Upper lobe of right lung (tissue), 1 donor: Measurements from ENCODE around the gene PPP2R5E. TPM values are rescaled to one million over a fixed set of nuclear protein-coding genes. Genes with fewer than 3 reads are reported as not detected.

Experiments
- ATAC-seq: fragments of 200-7000 bp; cut with Tn5 transposase; one replicate; pipeline ENCODE4 v1.9.1; 2020; ENCODE audit warnings: mild to moderate bottlenecking, moderate library complexity
- DNase-seq: peaks from one replicate; pipeline ENCODE4 v3.0.0-alpha.2; 2020
- H3K27ac ChIP-seq: fragments of 200-600 bp; one replicate; pipeline ENCODE4 v1.8.0; 2022
- H3K27me3 ChIP-seq: fragments of 200-600 bp; one replicate; pipeline ENCODE4 v1.8.0; 2022; ENCODE audit warnings: mild to moderate bottlenecking
- H3K36me3 ChIP-seq: fragments of 200-600 bp; one replicate; pipeline ENCODE4 v1.8.0; 2022
- H3K4me1 ChIP-seq: fragments of 200-600 bp; one replicate; pipeline ENCODE4 v1.8.0; 2022
- H3K4me3 ChIP-seq: fragments of 200-600 bp; one replicate; pipeline ENCODE4 v1.8.0; 2022; ENCODE audit warnings: mild to moderate bottlenecking
- H3K9me3 ChIP-seq: fragments of 200-600 bp; one replicate; pipeline ENCODE4 v1.8.0; 2022
- CTCF ChIP-seq: fragments of 200-600 bp; IDR thresholded peaks from one replicate; pipeline ENCODE4 v1.8.0; 2022; ENCODE audit warnings: antibody characterized with exemption
- intact Hi-C: fragments of 100-400 bp; cut with DNase I; formaldehyde crosslinking; loops from one replicate; pipeline ENCODE4 v1.11.0; 2022
- total RNA-seq: library from RNA; stranded (reverse); fragmentation: NEBNext Ultra II Directional; extraction: Animal tissue kit (Norgen Biotek cat#: 25700); gene quantifications from one replicate; pipeline ENCODE4 v1.2.1, GENCODE V29; 2021
- donor health status: DM: no; HTN: yes; CAD: no; lungs with severe emphysema.

The PPP2R5E gene
- total RNA-seq, 1 donor from 2014 or later, result 46.0 TPM

- no peaks in the 10 kb centered on the region for H3K27me3 ChIP-seq
- DNase-seq (no peak), ATAC-seq (no peak)
- no peak overlapping the region for H3K27ac ChIP-seq
- H3K36me3 ChIP-seq, result no peaks in the 10 kb centered on the region
- intact Hi-C loops, result no loop called here
- no peaks in the 10 kb centered on the region for H3K9me3 ChIP-seq
- H3K4me1 ChIP-seq, result no peaks in the 10 kb centered on the region
- no peak overlapping the region for H3K4me3 ChIP-seq
- no peak for TF ChIP-seq CTCF
Measured at GRCh38 chr14:63504648-63505047, 38.5 kb downstream of the PPP2R5E start.

- no peak for TF ChIP-seq CTCF
- H3K4me1 ChIP-seq, result peaks cover 7% of the 10 kb centered on the region
- no peak overlapping the region for H3K27ac ChIP-seq
- H3K36me3 ChIP-seq, result no peaks in the 10 kb centered on the region
- DNase-seq (no peak), ATAC-seq (no peak)
- no peaks in the 10 kb centered on the region for H3K9me3 ChIP-seq
- no peak overlapping the region for H3K4me3 ChIP-seq
- no peaks in the 10 kb centered on the region for H3K27me3 ChIP-seq
- intact Hi-C loops, result no loop called here
Measured at GRCh38 chr14:63501429-63501828, 41.7 kb downstream of the PPP2R5E start.

DNA sequence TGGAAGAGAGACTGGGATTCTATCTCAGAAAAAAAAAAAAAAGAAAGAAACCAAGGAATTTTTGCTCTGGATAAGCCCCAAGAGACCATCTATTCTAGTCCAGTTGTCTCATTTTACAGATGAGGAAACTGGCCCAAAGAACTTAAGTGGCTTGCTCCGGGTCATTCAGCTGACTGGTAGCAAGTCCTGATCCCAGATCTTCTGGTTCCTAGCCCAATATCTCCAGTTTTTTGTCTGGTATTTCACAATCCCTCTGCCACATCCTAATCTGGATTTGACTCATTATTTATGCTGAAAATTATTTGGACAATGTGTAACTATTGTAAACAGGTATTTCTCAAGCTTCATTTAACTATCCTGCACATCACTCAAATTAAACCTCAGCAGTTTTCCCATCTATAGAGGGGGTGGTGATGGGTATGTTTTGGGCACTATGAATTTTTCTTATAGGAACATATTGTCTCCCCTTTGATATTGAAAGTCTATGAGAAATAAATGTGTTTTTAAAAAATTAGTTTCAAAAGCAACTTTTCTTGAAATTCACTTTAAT lies 43.4 kb downstream of the PPP2R5E start:
- Histone ChIP-seq H3K27me3 (no peaks in the 10 kb centered on the region), H3K4me1 (peaks cover 10% of the 10 kb centered on the region), H3K9me3 (no peaks in the 10 kb centered on the region), H3K27ac (no peak overlapping the region), H3K4me3 (no peak overlapping the region), H3K36me3 (no peaks in the 10 kb centered on the region)
- no peak for TF ChIP-seq CTCF
- ATAC-seq, result no peak
- intact Hi-C loops, result no loop called here
- no peak for DNase-seq

DNA sequence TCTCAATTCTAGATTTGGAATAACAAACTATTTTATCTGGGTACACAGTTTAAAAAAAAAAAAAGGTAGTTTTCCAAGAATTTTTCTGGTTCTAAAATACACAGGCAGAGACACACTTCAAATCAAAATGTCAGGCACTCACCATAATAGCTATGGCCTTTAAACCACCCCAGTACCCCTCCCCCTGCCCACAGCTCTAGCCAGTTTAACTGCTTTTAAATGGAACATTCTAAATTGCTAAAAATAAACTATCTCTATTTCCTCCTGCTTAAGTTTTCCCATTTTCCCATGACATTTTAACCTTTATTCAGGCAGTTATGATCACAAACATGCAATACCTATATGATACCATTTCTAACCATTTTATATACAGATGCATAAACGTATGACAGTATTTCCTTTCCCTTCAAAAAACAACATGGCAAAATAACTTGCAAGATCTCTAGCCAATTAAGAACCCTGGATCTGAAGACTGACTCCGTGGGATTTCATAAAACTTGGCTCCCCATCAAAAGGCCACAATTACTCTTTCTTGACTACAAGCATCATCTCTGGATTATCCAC lies 46.3 kb downstream of the PPP2R5E start:
- H3K4me1 ChIP-seq, result peaks cover 23% of the 10 kb centered on the region
- H3K9me3 ChIP-seq, result no peaks in the 10 kb centered on the region
- no peak overlapping the region for H3K27ac ChIP-seq
- H3K27me3 ChIP-seq, result no peaks in the 10 kb centered on the region
- TF ChIP-seq CTCF, result no peak
- DNase-seq (no peak), ATAC-seq (peak; percentile 41)
- H3K4me3 ChIP-seq, result no peak overlapping the region
- intact Hi-C loops, result no loop called here
- H3K36me3 ChIP-seq, result no peaks in the 10 kb centered on the region

- no peaks in the 10 kb centered on the region for H3K36me3 ChIP-seq
- no peaks in the 10 kb centered on the region for H3K27me3 ChIP-seq
- peak; percentile 70 for ATAC-seq
- peaks cover 27% of the 10 kb centered on the region for H3K4me1 ChIP-seq
- intact Hi-C loops, result no loop called here
- H3K9me3 ChIP-seq, result no peaks in the 10 kb centered on the region
- TF ChIP-seq CTCF, result no peak
- H3K4me3 ChIP-seq, result no peak overlapping the region
- DNase-seq, result no peak
- no peak overlapping the region for H3K27ac ChIP-seq
Measured at GRCh38 chr14:63493246-63493645, 49.9 kb downstream of the PPP2R5E start.

- Histone ChIP-seq H3K27ac (no peak overlapping the region), H3K4me1 (peaks cover 28% of the 10 kb centered on the region)
- intact Hi-C loops, result no loop called here
Measured at GRCh38 chr14:63492391-63492790, 50.8 kb downstream of the PPP2R5E start.

More at GRCh38 chr14:63492391-63492790, 50.8 kb downstream of the PPP2R5E start:
- no peak for DNase-seq
- Histone ChIP-seq H3K27me3 (no peaks in the 10 kb centered on the region), H3K9me3 (no peaks in the 10 kb centered on the region), H3K36me3 (no peaks in the 10 kb centered on the region), H3K4me3 (no peak overlapping the region)
- no peak for TF ChIP-seq CTCF
- peak; percentile 48 for ATAC-seq
